ENCODE results near the gene E2F4. TPM values are rescaled to one million over a fixed set of nuclear protein-coding genes. Genes with fewer than 3 reads are reported as not detected.

Gene E2F4
- polyA plus RNA-seq, 2 of the 4 experiments (the other 2 are of a cell fraction) = 65.1 to 66.6 TPM

DNA sequence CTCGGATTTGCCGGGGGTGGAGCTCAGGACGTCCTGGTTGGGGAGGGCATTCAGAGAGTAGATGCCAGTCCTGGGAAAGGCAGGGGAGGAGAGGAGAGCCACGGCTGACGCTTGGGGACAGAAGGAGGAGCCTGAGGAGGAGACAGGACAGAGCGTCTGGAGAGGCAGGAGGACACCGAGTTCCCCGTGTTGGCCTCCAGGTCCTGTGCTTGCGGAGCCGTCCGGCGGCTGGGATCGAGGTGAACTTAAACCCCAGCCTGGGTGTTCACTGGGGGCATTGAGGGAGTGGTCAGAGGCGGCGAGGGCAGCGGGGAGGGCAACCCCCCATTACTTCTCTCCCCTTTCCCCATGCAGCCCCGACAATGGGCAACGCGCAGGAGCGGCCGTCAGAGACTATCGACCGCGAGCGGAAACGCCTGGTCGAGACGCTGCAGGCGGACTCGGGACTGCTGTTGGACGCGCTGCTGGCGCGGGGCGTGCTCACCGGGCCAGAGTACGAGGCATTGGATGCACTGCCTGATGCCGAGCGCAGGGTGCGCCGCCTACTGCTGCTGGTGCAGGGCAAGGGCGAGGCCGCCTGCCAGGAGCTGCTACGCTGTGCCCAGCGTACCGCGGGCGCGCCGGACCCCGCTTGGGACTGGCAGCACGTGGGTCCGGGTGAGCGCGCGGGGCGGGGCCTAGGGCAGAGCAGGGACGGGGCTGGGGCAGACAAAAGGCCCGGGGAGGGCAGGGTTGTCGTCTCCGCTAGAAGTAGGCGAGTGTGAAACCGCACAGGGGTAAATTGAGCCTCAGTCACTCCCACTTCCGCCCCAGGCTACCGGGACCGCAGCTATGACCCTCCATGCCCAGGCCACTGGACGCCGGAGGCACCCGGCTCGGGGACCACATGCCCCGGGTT is 17.9 kb upstream of the E2F4 start:
- peak; percentile 89 to 91 for DNase-seq (ENCODE audit: low read depth in 1 of 2, low spot score in 1 of 2)
- Histone ChIP-seq H3K4me2 (peak overlapping the region; percentile 88), H3K4me3 (peak overlapping the region; percentile 50), H3K27ac (peak overlapping the region; percentile 84 to 87), H3K9me3 (no peaks in the 10 kb centered on the region), H3K4me1 (peaks cover 45% of the 10 kb centered on the region)
- ChIA-PET CTCF (interaction anchor here (0.6 to 20.5 kb wide), 13 partner anchors 12 to 307 kb away, joined by 3 to 314 read pairs (median 4); partner anchors contain the start of genes ATP6V0D1, B3GNT9, EXOC3L1 and FBXL8), POLR2A (interaction anchor here (0.5 to 1.2 kb wide), 6 partner anchors 11 to 154 kb away, joined by 3 to 7 read pairs (median 4); partner anchors contain the start of gene CBFB)
- TF ChIP-seq HDAC2 (IDR thresholded peaks at IDR 0.05) (no peak), GATA3 (IDR thresholded peaks at IDR 0.05; ENCODE audit: borderline replicate concordance) (peak; percentile 31; the same call in 1 of the 2 replicates), KDM1A (IDR thresholded peaks at IDR 0.05; ENCODE audit: low read depth) (no peak), SMC3 (IDR thresholded peaks at IDR 0.05) (peak; percentile 5; the same call in 1 of the 3 replicates), EP300 (IDR thresholded peaks at IDR 0.05) (no peak), HOXB5 (CRISPR knock-in tag; IDR thresholded peaks at IDR 0.05) (no peak), RAD21 (conservative IDR thresholded peaks at IDR 0.05 in 1 of 2, IDR thresholded peaks at IDR 0.05 in 1 of 2) (peak in 1 of 2 experiments; percentile 28; a peak in 2 of 5 replicates), JUN (IDR thresholded peaks at IDR 0.05) (peak; percentile 61 to 63; a peak in 3 of 5 replicates), MYC (IDR thresholded peaks at IDR 0.05; ENCODE audit: borderline replicate concordance, low read length) (peak; percentile 40; the same call in 1 of the 2 replicates), POLR2A (IDR thresholded peaks at IDR 0.05; ENCODE audit: low read length) (peak; percentile 62), MAFK (IDR thresholded peaks at IDR 0.05; ENCODE audit: partially characterized antibody) (no peak)
- TF ChIP-seq, protein P1, sequence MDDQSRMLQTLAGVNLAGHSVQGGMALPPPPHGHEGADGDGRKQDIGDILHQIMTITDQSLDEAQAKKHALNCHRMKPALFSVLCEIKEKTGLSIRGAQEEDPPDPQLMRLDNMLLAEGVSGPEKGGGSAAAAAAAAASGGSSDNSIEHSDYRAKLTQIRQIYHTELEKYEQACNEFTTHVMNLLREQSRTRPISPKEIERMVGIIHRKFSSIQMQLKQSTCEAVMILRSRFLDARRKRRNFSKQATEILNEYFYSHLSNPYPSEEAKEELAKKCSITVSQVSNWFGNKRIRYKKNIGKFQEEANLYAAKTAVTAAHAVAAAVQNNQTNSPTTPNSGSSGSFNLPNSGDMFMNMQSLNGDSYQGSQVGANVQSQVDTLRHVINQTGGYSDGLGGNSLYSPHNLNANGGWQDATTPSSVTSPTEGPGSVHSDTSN (IDR thresholded peaks at IDR 0.05) = peak; percentile 63
- TF ChIP-seq, protein P2, sequence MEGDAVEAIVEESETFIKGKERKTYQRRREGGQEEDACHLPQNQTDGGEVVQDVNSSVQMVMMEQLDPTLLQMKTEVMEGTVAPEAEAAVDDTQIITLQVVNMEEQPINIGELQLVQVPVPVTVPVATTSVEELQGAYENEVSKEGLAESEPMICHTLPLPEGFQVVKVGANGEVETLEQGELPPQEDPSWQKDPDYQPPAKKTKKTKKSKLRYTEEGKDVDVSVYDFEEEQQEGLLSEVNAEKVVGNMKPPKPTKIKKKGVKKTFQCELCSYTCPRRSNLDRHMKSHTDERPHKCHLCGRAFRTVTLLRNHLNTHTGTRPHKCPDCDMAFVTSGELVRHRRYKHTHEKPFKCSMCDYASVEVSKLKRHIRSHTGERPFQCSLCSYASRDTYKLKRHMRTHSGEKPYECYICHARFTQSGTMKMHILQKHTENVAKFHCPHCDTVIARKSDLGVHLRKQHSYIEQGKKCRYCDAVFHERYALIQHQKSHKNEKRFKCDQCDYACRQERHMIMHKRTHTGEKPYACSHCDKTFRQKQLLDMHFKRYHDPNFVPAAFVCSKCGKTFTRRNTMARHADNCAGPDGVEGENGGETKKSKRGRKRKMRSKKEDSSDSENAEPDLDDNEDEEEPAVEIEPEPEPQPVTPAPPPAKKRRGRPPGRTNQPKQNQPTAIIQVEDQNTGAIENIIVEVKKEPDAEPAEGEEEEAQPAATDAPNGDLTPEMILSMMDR (IDR thresholded peaks at IDR 0.05) = peak; percentile 26; the same call in 1 of the 3 replicates
- TF ChIP-seq, protein P3, sequence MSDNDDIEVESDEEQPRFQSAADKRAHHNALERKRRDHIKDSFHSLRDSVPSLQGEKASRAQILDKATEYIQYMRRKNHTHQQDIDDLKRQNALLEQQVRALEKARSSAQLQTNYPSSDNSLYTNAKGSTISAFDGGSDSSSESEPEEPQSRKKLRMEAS (IDR thresholded peaks at IDR 0.05) = peak; percentile 96
- TF ChIP-seq, protein P4, sequence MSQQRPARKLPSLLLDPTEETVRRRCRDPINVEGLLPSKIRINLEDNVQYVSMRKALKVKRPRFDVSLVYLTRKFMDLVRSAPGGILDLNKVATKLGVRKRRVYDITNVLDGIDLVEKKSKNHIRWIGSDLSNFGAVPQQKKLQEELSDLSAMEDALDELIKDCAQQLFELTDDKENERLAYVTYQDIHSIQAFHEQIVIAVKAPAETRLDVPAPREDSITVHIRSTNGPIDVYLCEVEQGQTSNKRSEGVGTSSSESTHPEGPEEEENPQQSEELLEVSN (IDR thresholded peaks at IDR 0.05; ENCODE audit: borderline replicate concordance, low read depth) = peak; percentile 84
- TF ChIP-seq, protein P5, sequence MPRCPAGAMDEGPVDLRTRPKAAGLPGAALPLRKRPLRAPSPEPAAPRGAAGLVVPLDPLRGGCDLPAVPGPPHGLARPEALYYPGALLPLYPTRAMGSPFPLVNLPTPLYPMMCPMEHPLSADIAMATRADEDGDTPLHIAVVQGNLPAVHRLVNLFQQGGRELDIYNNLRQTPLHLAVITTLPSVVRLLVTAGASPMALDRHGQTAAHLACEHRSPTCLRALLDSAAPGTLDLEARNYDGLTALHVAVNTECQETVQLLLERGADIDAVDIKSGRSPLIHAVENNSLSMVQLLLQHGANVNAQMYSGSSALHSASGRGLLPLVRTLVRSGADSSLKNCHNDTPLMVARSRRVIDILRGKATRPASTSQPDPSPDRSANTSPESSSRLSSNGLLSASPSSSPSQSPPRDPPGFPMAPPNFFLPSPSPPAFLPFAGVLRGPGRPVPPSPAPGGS (IDR thresholded peaks at IDR 0.05) = peak; percentile 36; the same call in 1 of the 3 replicates
- TF ChIP-seq, protein P6, sequence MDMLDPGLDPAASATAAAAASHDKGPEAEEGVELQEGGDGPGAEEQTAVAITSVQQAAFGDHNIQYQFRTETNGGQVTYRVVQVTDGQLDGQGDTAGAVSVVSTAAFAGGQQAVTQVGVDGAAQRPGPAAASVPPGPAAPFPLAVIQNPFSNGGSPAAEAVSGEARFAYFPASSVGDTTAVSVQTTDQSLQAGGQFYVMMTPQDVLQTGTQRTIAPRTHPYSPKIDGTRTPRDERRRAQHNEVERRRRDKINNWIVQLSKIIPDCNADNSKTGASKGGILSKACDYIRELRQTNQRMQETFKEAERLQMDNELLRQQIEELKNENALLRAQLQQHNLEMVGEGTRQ (IDR thresholded peaks at IDR 0.05) = peak; percentile 75
- no peak for FAIRE-seq
- 2% methylated on average over 37 of the region's 71 CpGs for WGBS (ENCODE audit: missing lambda C conversion rate)
- ATAC-seq = peak; percentile 59 to 82

DNA sequence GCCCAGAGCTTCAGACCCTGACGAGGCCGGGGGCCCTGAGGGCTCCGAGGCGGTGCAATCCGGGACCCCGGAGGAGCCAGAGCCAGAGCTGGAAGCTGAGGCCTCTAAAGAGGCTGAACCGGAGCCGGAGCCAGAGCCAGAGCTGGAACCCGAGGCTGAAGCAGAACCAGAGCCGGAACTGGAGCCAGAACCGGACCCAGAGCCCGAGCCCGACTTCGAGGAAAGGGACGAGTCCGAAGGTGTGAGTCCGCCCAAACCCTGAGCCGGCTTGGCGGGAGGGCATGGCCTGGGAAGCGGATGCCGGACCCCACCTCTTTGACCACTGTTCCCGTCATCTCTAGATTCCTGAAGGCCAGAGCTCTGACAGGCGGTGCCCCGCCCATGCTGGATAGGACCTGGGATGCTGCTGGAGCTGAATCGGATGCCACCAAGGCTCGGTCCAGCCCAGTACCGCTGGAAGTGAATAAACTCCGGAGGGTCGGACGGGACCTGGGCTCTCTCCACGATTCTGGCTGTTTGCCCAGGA is 17.2 kb upstream of the E2F4 start:
- WGBS (ENCODE audit: missing lambda C conversion rate) = 92% methylated on average over 23 of the region's 31 CpGs
- H3K4me1 ChIP-seq = peaks cover 38% of the 10 kb centered on the region
- H3K27ac ChIP-seq = peak overlapping the region; percentile 84 to 87
- H3K4me2 ChIP-seq = peak overlapping the region; percentile 88
- ChIA-PET POLR2A (interaction anchor here (0.6 to 1.2 kb wide), 2 partner anchors 10 to 14 kb away, joined by 3 to 7 read pairs; no protein-coding TSS in a partner anchor), CTCF (interaction anchor here (0.7 to 20.5 kb wide), 10 partner anchors 11 to 307 kb away, joined by 3 to 314 read pairs (median 5); partner anchors contain the start of genes ATP6V0D1, B3GNT9, EXOC3L1 and FBXL8)
- no peak for ATAC-seq
- H3K9me3 ChIP-seq = no peaks in the 10 kb centered on the region
- no peak for DNase-seq (ENCODE audit: low read depth in 1 of 2, low spot score in 1 of 2)
- no peak for FAIRE-seq
- peak overlapping the region; percentile 50 for H3K4me3 ChIP-seq
- TF ChIP-seq BHLHE40 (IDR thresholded peaks at IDR 0.05; ENCODE audit: low read depth, low read length) = no peak
- no peak for TF ChIP-seq FOXS1 (CRISPR knock-in tag; IDR thresholded peaks at IDR 0.05)
- no peak for TF ChIP-seq JUN (IDR thresholded peaks at IDR 0.05)
- TF ChIP-seq FOSL2 (IDR thresholded peaks at IDR 0.05) = no peak
- TF ChIP-seq FOSL2 (CRISPR knock-in tag; IDR thresholded peaks at IDR 0.05) = no peak
- no peak for TF ChIP-seq HOXA7 (CRISPR knock-in tag; IDR thresholded peaks at IDR 0.05)
- TF ChIP-seq ZSCAN20 (CRISPR knock-in tag; IDR thresholded peaks at IDR 0.05) = no peak
- TF ChIP-seq ZC3H11A (IDR thresholded peaks at IDR 0.05) = no peak
- TF ChIP-seq, protein P7, sequence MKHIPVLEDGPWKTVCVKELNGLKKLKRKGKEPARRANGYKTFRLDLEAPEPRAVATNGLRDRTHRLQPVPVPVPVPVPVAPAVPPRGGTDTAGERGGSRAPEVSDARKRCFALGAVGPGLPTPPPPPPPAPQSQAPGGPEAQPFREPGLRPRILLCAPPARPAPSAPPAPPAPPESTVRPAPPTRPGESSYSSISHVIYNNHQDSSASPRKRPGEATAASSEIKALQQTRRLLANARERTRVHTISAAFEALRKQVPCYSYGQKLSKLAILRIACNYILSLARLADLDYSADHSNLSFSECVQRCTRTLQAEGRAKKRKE (CRISPR knock-in tag; IDR thresholded peaks at IDR 0.05; ENCODE audit: low read depth) = no peak
- no peak for TF ChIP-seq ZNF302 (CRISPR knock-in tag; IDR thresholded peaks at IDR 0.05)
- TF ChIP-seq, protein P8, sequence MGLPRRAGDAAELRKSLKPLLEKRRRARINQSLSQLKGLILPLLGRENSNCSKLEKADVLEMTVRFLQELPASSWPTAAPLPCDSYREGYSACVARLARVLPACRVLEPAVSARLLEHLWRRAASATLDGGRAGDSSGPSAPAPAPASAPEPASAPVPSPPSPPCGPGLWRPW (IDR thresholded peaks at IDR 0.05) = no peak
- TF ChIP-seq NFE2L2 (conservative IDR thresholded peaks at IDR 0.05; ENCODE audit: low read length) = no peak
- no peak for TF ChIP-seq EHMT2 (IDR thresholded peaks at IDR 0.05; ENCODE audit: low read depth)
